Measurements from ENCODE around the gene KIAA1958. TPM values are rescaled to one million over a fixed set of nuclear protein-coding genes. Genes with fewer than 3 reads are reported as not detected.

Gene KIAA1958
- polyA plus RNA-seq (2013, experiment 1 of 2; ENCODE audit: insufficient read length): 1.1 TPM
- 1.6 TPM for polyA plus RNA-seq (2013, experiment 2 of 2; ENCODE audit: insufficient read length)

GRCh38 chr9:112486221-112487007 is at the start of gene KIAA1958:
TSS of gene KIAA1958 (plus strand) at chr9:112486827. CDS start at chr9:112574081, 87,254 bp downstream.
- peak; percentile 84 for DNase-seq

DNA sequence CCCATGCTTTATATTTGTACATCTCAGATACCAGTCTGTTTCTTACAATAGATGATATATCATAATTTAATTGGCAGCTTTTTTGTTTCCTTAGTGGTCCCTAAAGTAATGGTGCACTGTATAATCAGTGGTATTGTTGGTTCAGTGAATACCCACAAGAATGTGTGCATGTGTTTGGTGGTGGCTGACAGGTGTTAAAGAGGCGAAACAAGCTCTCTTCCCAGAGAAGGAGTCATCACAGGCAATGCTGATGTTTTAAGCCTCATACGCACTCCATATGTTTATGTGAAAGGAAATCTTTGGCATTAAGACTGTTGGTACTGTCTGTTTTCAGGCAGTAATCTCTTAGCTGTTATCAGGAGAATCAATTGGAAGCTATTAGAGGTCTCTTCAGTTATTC is 49.2 kb upstream of the KIAA1958 start:
- no peak for DNase-seq

DNA sequence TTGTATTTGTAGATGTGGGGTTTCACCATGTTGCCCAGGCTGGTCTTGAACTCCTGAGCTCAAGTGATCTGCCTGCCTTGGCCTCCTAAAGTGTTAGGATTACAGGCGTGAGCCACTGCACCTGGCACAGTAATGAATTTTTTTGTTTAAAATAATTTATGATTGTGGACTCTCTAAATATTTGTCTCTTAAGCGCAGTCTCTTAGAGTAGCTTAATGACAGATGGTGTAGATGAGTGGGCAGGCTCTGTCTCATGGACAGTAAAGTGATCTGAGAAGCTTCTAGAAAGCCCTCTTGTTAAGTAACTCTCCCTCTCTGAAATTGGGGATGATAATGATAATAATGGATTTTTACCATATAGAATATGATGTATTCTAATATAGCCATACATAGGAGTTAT is 47.5 kb upstream of the KIAA1958 start:
- DNase-seq: no peak

DNA sequence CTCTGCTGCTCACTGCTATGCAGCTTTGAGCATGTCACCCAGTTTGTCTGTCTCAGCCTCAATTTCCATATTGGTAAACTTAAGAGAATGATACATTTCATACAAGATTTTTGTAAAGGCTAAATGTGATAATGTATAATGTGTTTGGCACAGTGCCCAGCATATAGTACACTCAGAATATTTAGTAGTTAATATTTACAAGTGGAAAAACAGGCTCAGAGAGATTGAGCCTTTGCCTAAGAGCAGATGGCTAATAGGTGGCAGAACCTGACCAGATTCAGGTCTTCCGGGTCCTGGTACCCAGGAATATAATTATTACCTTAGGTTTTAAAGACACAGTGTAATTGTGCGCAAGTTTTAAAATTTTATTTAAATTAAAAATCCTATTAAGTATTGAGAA is 46.8 kb upstream of the KIAA1958 start:
- DNase-seq: no peak

- DNase-seq: peak; percentile 9
These were observed 43.4 kb upstream of the KIAA1958 start for GRCh38 chr9:112443200-112443599.

- DNase-seq: no peak
These were observed 43.0 kb upstream of the KIAA1958 start for GRCh38 chr9:112443636-112444035.

DNA sequence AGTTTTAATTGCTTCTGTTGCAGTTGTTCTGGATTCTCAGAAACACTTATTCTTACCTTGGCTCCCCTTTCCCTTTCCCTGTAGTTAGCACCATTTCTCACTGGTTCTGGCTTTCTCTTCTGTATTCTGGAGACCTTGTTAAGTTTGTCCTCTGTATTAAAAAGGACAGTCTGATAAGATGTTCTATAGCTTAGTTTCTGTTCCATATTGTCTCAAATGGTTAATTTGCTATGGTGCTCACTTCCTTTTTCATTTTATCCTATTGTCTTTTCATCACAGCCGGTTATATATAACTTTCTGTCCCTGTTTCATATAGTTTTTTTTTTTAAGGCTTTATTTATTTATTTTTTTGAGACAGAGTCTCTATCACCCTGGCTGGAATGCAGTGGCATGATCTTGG is 41.4 kb upstream of the KIAA1958 start:
- no peak for DNase-seq

DNA sequence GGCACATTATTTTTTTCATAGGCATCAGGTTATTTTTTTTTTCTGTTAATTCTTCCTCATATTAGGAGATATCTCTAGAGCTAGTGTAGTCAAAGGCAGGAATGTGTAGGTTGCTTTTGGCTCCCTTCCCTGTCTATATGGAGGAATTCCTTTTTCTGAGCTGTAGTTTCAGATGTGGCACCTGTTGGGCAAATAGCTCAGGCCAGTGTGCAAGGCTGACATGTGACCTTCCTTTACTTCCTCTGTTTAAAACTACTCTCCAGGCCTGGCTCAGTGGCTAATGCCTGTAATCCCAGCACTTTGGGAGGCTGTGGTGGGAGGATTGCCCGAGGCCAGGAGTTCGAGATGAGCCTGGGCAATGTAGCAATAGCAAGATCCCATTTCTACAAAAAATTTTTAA is 40.5 kb upstream of the KIAA1958 start:
- no peak for DNase-seq

DNA sequence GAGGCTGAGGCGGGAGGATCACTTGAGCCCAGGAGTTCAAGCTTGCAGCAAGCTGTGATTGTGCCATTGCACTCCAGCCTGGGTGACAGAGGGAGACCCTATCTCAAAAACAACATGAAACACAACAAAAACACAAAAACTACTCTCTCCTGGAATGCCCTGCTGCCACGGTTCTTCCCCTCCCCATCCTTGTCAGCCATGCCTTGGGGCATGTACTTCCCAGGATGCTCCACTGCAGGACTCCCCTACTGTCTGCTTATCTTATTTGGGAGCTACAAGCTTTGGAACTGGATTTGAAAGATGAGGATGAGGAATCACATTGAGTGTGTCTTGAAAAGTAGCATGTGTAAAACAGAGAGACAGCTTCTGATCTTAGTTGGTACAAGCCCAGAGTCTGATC is 40.1 kb upstream of the KIAA1958 start:
- DNase-seq: no peak

DNA sequence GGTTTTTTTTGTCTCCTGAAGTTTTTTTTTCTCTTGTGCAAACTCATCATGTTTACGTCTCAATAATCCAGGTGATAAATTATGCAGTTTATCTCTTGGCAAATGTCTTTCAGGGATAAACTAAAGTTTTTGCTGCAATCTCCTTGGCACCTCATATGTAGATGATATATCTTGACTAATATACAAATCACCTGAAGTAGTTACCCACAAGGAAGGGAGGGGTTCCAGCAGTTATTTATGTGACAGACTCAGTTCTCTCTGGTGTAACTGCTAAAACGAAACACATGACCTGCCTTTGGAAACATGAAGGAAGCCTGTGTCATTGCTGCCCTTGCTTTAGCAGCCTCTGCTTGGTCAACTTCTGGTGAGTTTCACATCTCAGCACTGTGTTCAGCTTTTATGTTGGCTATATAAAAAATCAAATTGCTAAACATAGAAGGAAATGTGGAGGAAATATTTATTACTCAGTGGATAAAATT is 39.3 kb upstream of the KIAA1958 start:
- DNase-seq: peak; percentile 59

DNA sequence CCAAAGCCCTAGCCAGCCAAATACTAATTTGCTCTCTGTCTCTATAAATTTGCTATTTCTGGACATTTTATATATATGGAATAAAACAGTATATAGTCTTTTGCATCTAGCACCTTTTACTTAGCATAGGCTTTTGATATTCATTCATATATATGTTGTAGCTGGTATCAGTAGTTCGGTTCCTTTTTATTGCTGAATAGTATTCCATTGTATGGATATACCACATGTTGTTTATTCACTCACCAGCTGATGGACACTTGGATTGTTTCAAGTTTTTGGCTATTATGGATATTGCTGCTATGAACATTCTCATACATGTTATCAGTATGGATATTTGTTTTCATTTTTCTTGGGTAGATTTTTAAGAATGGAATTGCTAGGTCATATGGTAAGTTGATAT is 23.8 kb upstream of the KIAA1958 start:
- DNase-seq: no peak

DNA sequence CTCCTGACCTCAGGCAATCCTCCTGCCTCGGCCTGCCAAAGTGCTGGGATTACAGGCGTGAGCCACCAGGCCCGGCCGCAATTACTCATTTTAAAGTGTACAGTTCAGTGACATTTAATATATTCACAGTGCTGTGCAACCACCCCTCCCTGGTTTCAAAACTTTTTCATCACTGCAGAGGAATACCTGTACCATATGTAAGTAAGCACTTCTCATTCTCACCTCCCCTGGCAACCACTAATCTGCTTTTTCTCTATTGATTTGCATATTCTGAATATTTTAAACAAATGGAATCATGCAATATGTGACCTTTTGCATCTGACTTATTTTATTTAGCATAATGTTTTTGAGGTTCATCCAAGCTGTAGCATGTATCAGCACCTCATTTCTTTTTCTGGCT is 21.3 kb upstream of the KIAA1958 start:
- DNase-seq: no peak

DNA sequence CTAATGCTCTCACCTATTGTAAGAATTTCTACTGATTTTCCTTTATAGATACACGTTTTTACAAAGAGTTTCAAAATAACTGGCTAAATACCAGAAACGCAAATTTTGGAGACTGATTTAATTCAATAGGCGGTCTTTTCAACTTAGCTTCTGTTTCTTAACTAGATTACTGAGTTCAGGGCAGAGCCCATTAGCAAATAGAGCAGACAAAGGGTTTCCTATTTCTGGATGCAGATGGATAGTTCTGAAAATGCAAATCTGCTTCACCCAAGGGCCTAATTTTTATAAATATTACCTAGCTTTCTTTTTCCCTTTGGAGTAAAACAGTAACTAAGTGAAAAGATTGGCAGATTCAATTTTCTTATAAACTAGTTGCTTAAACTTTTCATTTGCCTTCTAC is 13.6 kb upstream of the KIAA1958 start:
- DNase-seq: no peak

DNA sequence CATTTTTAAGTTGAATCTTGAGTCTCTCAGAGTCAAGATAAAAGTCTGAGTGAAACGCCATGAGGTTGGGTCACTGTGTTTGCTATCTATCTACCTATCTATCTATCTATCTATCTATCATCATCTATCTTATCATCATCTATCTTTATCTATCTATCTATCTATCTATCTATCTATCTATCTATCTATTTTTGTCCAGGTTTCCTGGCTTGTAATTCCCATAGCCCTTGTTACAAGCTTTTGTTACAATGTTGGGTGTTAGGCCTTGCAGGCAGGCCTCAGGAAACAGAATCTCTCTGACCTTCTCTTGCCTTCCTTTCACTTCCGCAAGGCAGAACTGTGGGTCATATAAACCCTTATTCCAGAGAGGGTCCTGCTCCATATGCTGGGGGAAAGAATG is 12.6 kb upstream of the KIAA1958 start:
- DNase-seq: no peak

GRCh38 chr9:112475318-112475717 is 11.3 kb upstream of the KIAA1958 start:
- no peak for DNase-seq

- no peak for DNase-seq
These were observed 9.3 kb upstream of the KIAA1958 start for GRCh38 chr9:112477330-112477729.

DNA sequence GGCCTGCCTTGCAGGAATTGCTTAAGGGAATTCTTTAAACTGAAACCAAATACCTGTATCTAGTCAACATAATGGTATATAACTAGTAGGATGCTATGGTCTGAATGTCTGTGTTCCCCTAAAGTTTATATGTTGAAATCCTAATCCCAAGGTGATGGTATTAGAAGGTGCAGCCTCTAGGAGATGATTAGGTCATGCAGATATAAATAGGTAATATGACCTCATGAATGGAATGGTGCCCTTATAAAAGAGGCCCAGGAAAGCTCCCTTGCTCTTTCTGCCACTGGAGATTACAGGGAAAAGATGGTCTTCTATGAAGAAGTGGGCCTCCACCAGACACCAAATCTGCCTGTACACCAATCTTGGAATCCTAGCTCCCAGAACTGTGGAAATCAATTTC is 7.4 kb upstream of the KIAA1958 start:
- DNase-seq: no peak

DNA sequence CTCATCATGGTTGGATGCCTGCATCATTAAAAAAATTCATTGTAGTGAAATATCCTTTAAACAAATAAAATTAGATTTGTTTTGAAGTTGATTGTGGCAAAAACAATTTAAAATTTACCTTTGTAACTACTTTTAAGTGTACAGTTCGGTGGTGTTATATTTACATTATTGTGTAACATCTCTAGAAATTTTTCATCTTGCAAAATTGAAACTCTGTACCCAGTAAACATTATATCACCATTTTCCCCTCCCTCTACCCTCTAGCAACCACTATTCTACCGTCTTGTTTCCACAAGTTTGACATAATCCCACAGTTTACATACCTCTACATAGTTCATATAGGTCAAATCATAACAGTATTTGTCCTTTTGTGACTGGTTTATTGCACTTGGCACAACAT is 2.0 kb upstream of the KIAA1958 start:
- DNase-seq: no peak

DNA sequence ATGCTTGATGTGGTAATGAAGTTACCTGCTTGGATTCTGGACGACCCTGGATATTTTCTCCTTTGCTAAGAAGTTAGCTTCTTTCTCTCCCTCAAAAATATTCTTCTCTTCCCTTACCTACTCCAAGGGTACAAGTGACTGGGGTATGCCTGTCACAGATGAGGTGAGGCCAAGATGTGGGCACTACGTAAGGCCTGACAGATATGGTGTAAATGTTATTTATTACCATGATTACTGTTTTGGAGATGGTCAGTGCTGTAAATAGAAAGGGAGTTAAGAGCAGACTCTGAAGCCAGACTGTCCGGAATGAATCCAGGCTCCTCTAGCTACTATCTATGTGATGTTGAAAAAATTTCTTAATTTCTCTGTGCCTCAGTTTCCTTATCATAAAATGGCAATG is 1.1 kb upstream of the KIAA1958 start:
- no peak for DNase-seq

DNA sequence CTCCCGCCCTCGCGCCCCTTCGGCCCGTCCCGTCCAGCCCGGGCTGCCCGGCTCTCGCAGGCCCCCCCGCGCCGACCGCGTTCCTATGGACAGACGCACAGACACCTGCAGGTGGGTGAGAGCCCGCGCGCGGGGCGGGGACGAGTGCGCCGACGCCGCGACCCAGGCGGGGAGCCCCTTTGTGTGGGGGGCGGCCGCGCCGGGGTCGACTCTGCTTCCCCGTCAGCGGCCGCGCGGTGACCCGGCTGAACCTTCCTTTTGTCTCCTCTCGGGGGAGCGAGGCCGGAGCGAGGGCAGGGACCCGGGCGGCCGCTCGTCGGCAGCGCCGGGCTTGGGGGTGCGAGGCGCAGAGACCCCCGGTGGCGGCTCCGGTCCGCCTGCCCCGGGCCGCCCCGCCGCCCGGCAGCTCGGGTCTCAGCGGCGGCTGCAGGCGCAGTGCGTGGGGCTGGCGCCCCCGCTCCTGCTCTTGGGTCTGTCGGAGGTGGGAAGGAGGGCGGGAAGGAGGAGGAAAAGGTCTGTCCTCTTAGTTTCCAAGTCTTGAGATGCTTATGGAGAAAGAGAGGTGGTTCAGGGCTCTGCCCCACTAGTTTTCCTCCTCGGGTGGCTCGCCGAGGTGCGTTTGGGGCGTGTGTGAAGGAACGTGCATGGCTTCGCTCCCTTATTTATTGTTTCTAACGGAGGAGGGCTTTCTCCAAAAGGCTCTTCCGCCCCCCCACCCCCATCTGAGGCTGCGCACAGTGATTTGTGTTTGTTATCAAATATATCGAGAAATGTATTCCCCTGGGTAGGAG is 576 bp downstream of the KIAA1958 start:
- DNase-seq: peak; percentile 45

- DNase-seq: no peak
These were observed 1.2 kb downstream of the KIAA1958 start for GRCh38 chr9:112487799-112488340.

DNA sequence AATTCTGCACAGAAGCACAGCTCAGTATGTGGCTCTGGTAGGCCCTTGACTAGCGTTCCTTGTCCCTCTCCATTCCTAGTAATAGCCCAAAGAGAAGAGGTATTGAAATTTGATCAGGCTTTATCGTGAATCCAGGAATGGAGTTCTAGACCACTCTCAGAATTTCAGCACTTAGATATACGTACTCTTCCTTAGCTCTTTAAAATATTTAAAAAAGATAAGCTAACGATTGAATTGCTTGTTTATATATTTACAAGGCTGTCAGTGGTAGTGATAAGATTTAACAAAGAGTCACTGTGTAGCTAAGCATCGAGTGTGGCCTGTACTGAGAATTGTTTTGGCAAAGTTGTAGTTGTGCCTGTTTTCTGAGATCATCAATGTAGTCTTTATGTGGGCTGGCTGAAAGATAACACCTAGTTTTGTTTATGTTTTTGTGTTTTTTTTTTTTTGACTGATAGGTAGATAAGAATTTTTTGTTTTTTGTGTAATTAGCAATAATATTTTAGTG is 2.5 kb downstream of the KIAA1958 start:
- no peak for DNase-seq

All from fibroblast of skin of back (primary cell).